ENCODE measurements around the gene DNAH8.

Gene DNAH8

GRCh38 chr6:38722727-38723334, 7.7 kb downstream of the DNAH8 start:
- Histone ChIP-seq H3K4me1 (ENCODE audit: control insufficient read depth, insufficient read depth, low read length) (peaks cover 3% of the 10 kb centered on the region; the same call in 1 of the 2 replicates), H3K9me3 (ENCODE audit: control insufficient read depth, insufficient read depth, low read length) (no peaks in the 10 kb centered on the region), H3K4me3 (ENCODE audit: low read depth, low read length) (no peak overlapping the region), H3K36me3 (ENCODE audit: control insufficient read depth, insufficient read depth, low read length) (no peaks in the 10 kb centered on the region), H3K27me3 (ENCODE audit: control insufficient read depth, insufficient read depth, low read length) (no peaks in the 10 kb centered on the region), H3K9ac (ENCODE audit: low read depth, low read length) (no peak overlapping the region), H3K27ac (ENCODE audit: low read depth, low read length) (no peak overlapping the region)

GRCh38 chr6:38723783-38724182, 8.7 kb downstream of the DNAH8 start:
- Histone ChIP-seq H3K36me3 (ENCODE audit: control insufficient read depth, insufficient read depth, low read length) (no peaks in the 10 kb centered on the region), H3K4me1 (ENCODE audit: control insufficient read depth, insufficient read depth, low read length) (peaks cover 3% of the 10 kb centered on the region; the same call in 1 of the 2 replicates), H3K9ac (ENCODE audit: low read depth, low read length) (no peak overlapping the region), H3K27ac (ENCODE audit: low read depth, low read length) (no peak overlapping the region), H3K9me3 (ENCODE audit: control insufficient read depth, insufficient read depth, low read length) (no peaks in the 10 kb centered on the region), H3K4me3 (ENCODE audit: low read depth, low read length) (no peak overlapping the region), H3K27me3 (ENCODE audit: control insufficient read depth, insufficient read depth, low read length) (no peaks in the 10 kb centered on the region)

- Histone ChIP-seq H3K36me3 (ENCODE audit: control insufficient read depth, insufficient read depth, low read length) (no peaks in the 10 kb centered on the region), H3K27me3 (ENCODE audit: control insufficient read depth, insufficient read depth, low read length) (no peaks in the 10 kb centered on the region), H3K4me1 (ENCODE audit: control insufficient read depth, insufficient read depth, low read length) (peaks cover 3% of the 10 kb centered on the region; the same call in 1 of the 2 replicates), H3K9me3 (ENCODE audit: control insufficient read depth, insufficient read depth, low read length) (no peaks in the 10 kb centered on the region), H3K9ac (ENCODE audit: low read depth, low read length) (no peak overlapping the region), H3K27ac (ENCODE audit: low read depth, low read length) (no peak overlapping the region), H3K4me3 (ENCODE audit: low read depth, low read length) (no peak overlapping the region)
Measured at GRCh38 chr6:38724343-38724742, 9.2 kb downstream of the DNAH8 start.

GRCh38 chr6:38725414-38726183, 10.5 kb downstream of the DNAH8 start:
- no peak overlapping the region for H3K9ac ChIP-seq (ENCODE audit: low read depth, low read length)
- H3K4me1 ChIP-seq (ENCODE audit: control insufficient read depth, insufficient read depth, low read length), result no peaks in the 10 kb centered on the region
- H3K36me3 ChIP-seq (ENCODE audit: control insufficient read depth, insufficient read depth, low read length), result no peaks in the 10 kb centered on the region
- no peaks in the 10 kb centered on the region for H3K9me3 ChIP-seq (ENCODE audit: control insufficient read depth, insufficient read depth, low read length)
- no peak overlapping the region for H3K4me3 ChIP-seq (ENCODE audit: low read depth, low read length)
- no peaks in the 10 kb centered on the region for H3K27me3 ChIP-seq (ENCODE audit: control insufficient read depth, insufficient read depth, low read length)
- no peak overlapping the region for H3K27ac ChIP-seq (ENCODE audit: low read depth, low read length)

GRCh38 chr6:38728203-38728602, 13.1 kb downstream of the DNAH8 start:
- Histone ChIP-seq H3K27ac (ENCODE audit: low read depth, low read length) (no peak overlapping the region), H3K36me3 (ENCODE audit: control insufficient read depth, insufficient read depth, low read length) (no peaks in the 10 kb centered on the region), H3K4me1 (ENCODE audit: control insufficient read depth, insufficient read depth, low read length) (no peaks in the 10 kb centered on the region), H3K9me3 (ENCODE audit: control insufficient read depth, insufficient read depth, low read length) (no peaks in the 10 kb centered on the region), H3K27me3 (ENCODE audit: control insufficient read depth, insufficient read depth, low read length) (no peaks in the 10 kb centered on the region), H3K9ac (ENCODE audit: low read depth, low read length) (no peak overlapping the region), H3K4me3 (ENCODE audit: low read depth, low read length) (no peak overlapping the region)

GRCh38 chr6:38730140-38730862, 15.2 kb downstream of the DNAH8 start:
- H3K27me3 ChIP-seq (ENCODE audit: control insufficient read depth, insufficient read depth, low read length), result no peaks in the 10 kb centered on the region
- H3K27ac ChIP-seq (ENCODE audit: low read depth, low read length), result no peak overlapping the region
- H3K4me3 ChIP-seq (ENCODE audit: low read depth, low read length), result no peak overlapping the region
- no peaks in the 10 kb centered on the region for H3K4me1 ChIP-seq (ENCODE audit: control insufficient read depth, insufficient read depth, low read length)
- H3K36me3 ChIP-seq (ENCODE audit: control insufficient read depth, insufficient read depth, low read length), result no peaks in the 10 kb centered on the region
- H3K9me3 ChIP-seq (ENCODE audit: control insufficient read depth, insufficient read depth, low read length), result no peaks in the 10 kb centered on the region
- H3K9ac ChIP-seq (ENCODE audit: low read depth, low read length), result no peak overlapping the region

GRCh38 chr6:38736951-38737350, 21.8 kb downstream of the DNAH8 start:
- H3K36me3 ChIP-seq (ENCODE audit: control insufficient read depth, insufficient read depth, low read length), result no peaks in the 10 kb centered on the region
- no peaks in the 10 kb centered on the region for H3K9me3 ChIP-seq (ENCODE audit: control insufficient read depth, insufficient read depth, low read length)
- H3K27me3 ChIP-seq (ENCODE audit: control insufficient read depth, insufficient read depth, low read length), result no peaks in the 10 kb centered on the region
- H3K27ac ChIP-seq (ENCODE audit: low read depth, low read length), result no peak overlapping the region
- no peak overlapping the region for H3K9ac ChIP-seq (ENCODE audit: low read depth, low read length)
- H3K4me3 ChIP-seq (ENCODE audit: low read depth, low read length), result no peak overlapping the region
- H3K4me1 ChIP-seq (ENCODE audit: control insufficient read depth, insufficient read depth, low read length), result no peaks in the 10 kb centered on the region; the same call in 1 of the 2 replicates

- Histone ChIP-seq H3K9me3 (ENCODE audit: control insufficient read depth, insufficient read depth, low read length) (no peaks in the 10 kb centered on the region), H3K4me1 (ENCODE audit: control insufficient read depth, insufficient read depth, low read length) (no peaks in the 10 kb centered on the region; the same call in 1 of the 2 replicates), H3K27me3 (ENCODE audit: control insufficient read depth, insufficient read depth, low read length) (no peaks in the 10 kb centered on the region), H3K36me3 (ENCODE audit: control insufficient read depth, insufficient read depth, low read length) (no peaks in the 10 kb centered on the region), H3K27ac (ENCODE audit: low read depth, low read length) (no peak overlapping the region), H3K9ac (ENCODE audit: low read depth, low read length) (no peak overlapping the region), H3K4me3 (ENCODE audit: low read depth, low read length) (no peak overlapping the region)
Measured at GRCh38 chr6:38738261-38738660, 23.1 kb downstream of the DNAH8 start.

GRCh38 chr6:38739532-38739931, 24.4 kb downstream of the DNAH8 start:
- Histone ChIP-seq H3K36me3 (ENCODE audit: control insufficient read depth, insufficient read depth, low read length) (no peaks in the 10 kb centered on the region), H3K9ac (ENCODE audit: low read depth, low read length) (no peak overlapping the region), H3K9me3 (ENCODE audit: control insufficient read depth, insufficient read depth, low read length) (no peaks in the 10 kb centered on the region), H3K27ac (ENCODE audit: low read depth, low read length) (no peak overlapping the region), H3K27me3 (ENCODE audit: control insufficient read depth, insufficient read depth, low read length) (no peaks in the 10 kb centered on the region), H3K4me3 (ENCODE audit: low read depth, low read length) (no peak overlapping the region), H3K4me1 (ENCODE audit: control insufficient read depth, insufficient read depth, low read length) (no peaks in the 10 kb centered on the region; the same call in 1 of the 2 replicates)

- no peak overlapping the region for H3K4me3 ChIP-seq (ENCODE audit: low read depth, low read length)
- no peak overlapping the region for H3K27ac ChIP-seq (ENCODE audit: low read depth, low read length)
- H3K4me1 ChIP-seq (ENCODE audit: control insufficient read depth, insufficient read depth, low read length), result no peaks in the 10 kb centered on the region
- no peak overlapping the region for H3K9ac ChIP-seq (ENCODE audit: low read depth, low read length)
- H3K36me3 ChIP-seq (ENCODE audit: control insufficient read depth, insufficient read depth, low read length), result no peaks in the 10 kb centered on the region
- no peaks in the 10 kb centered on the region for H3K27me3 ChIP-seq (ENCODE audit: control insufficient read depth, insufficient read depth, low read length)
- H3K9me3 ChIP-seq (ENCODE audit: control insufficient read depth, insufficient read depth, low read length), result no peaks in the 10 kb centered on the region
Measured at GRCh38 chr6:38749473-38749872, 34.4 kb downstream of the DNAH8 start.
